Chondrocyte (in vitro differentiated cells): Measurements from ENCODE around the gene ENG. TPM values are rescaled to one million over a fixed set of nuclear protein-coding genes. Genes with fewer than 3 reads are reported as not detected.

ENCODE experiments used
- DNase-seq: peaks from one replicate; pipeline ENCODE4 v3.0.0; 2021; ENCODE audit warnings: mixed read lengths, low spot score
- H3K27ac Mint-ChIP-seq: one replicate; pipeline ENCODE4 v1.8.0; 2021; ENCODE audit warnings: mild to moderate bottlenecking, moderate library complexity, mixed read lengths; ENCODE audit not compliant: unreplicated experiment
- H3K27me3 Mint-ChIP-seq: 2 replicates; pipeline ENCODE4 v1.8.0; 2021; ENCODE audit warnings: low read depth, mixed read lengths
- H3K36me3 Mint-ChIP-seq: 2 replicates; pipeline ENCODE4 v1.8.0; 2021; ENCODE audit warnings: low read depth, mixed read lengths
- H3K4me1 Mint-ChIP-seq: 2 replicates; pipeline ENCODE4 v1.8.0; 2021; ENCODE audit warnings: low read depth, mild to moderate bottlenecking, mixed read lengths
- H3K4me3 Mint-ChIP-seq: one replicate; pipeline ENCODE4 v1.8.0; 2021; ENCODE audit warnings: mild to moderate bottlenecking, moderate library complexity, mixed read lengths; ENCODE audit not compliant: unreplicated experiment
- H3K9me3 Mint-ChIP-seq: 2 replicates; pipeline ENCODE4 v1.8.0; 2021; ENCODE audit warnings: low read depth, mixed read lengths
- total RNA-seq: library from RNA; stranded (reverse); gene quantifications from 3 replicates; pipeline ENCODE4 v1.2.1, GENCODE V29; 2021
- TF ChIP-seq, protein P1 (sequence below): fragments of 200-600 bp; sonication (generic); IDR thresholded peaks from 2 replicates; pipeline ENCODE4 v1.5.0; 2021; ENCODE audit warnings: antibody characterized with exemption, mild to moderate bottlenecking, moderate library complexity

The ENG gene
- total RNA-seq, 1 donor from 2014 or later, result 81.3 TPM

DNA sequence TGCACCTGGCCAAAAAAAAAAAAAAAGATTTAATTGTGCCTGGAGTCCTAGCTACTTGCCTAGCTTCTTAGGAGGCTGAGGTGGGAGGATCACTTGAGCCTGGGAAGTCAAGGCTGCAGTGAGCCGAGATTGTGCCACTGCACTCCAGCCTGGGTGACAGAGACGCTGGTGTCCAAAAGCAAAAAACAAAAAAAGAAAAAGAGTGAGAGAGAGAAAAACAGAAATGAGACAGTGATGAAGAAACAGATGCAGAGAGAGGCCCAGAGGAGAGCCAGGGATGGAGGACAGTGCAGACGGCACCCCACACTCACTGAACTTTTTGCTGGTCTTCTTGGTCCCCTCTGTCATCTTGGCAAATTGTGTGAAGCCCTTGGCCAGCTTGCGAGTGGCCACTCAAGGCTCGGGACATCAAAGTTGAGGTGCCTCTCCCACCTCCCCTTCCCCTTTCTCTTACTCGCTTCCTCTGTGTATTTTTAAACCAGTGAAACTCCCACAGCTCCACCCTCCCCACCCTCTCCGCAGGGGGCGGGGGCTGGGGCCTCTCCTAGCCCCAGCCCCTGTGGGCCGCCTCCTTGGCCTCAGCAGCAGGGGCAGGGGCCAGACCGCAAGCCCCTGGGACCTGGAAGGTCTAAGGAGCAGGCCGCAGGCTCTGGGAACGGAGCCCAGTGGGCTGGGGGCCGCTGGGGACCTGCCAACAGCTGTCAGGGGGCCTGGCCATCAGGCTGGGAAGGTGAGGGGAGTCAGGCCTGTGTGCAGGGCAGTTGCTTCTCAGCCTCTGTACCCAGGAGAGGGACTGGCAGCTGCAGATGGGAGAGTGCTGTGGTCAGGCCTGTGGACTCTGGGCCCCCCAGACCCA, 76.0 kb downstream of the ENG start, which contains the start of gene SH2D3C:
TSS of gene SH2D3C (minus strand) at position 387 of the 856 bp plus-strand sequence. CDS start at position 348, 39 bp downstream.
- no peak for DNase-seq
- H3K36me3 Mint-ChIP-seq, result no peaks in the 10 kb centered on the region
- peak within 1 kb of the TSS; percentile 13 for H3K4me3 Mint-ChIP-seq
- no peaks in the 10 kb centered on the region for H3K9me3 Mint-ChIP-seq
- H3K4me1 Mint-ChIP-seq, result peaks cover 10% of the 10 kb centered on the region
- no peaks in the 10 kb centered on the region for H3K27me3 Mint-ChIP-seq
- H3K27ac Mint-ChIP-seq, result peak within 1 kb of the TSS; percentile 75
- TF ChIP-seq, protein P1, sequence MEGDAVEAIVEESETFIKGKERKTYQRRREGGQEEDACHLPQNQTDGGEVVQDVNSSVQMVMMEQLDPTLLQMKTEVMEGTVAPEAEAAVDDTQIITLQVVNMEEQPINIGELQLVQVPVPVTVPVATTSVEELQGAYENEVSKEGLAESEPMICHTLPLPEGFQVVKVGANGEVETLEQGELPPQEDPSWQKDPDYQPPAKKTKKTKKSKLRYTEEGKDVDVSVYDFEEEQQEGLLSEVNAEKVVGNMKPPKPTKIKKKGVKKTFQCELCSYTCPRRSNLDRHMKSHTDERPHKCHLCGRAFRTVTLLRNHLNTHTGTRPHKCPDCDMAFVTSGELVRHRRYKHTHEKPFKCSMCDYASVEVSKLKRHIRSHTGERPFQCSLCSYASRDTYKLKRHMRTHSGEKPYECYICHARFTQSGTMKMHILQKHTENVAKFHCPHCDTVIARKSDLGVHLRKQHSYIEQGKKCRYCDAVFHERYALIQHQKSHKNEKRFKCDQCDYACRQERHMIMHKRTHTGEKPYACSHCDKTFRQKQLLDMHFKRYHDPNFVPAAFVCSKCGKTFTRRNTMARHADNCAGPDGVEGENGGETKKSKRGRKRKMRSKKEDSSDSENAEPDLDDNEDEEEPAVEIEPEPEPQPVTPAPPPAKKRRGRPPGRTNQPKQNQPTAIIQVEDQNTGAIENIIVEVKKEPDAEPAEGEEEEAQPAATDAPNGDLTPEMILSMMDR, result no peak

DNA sequence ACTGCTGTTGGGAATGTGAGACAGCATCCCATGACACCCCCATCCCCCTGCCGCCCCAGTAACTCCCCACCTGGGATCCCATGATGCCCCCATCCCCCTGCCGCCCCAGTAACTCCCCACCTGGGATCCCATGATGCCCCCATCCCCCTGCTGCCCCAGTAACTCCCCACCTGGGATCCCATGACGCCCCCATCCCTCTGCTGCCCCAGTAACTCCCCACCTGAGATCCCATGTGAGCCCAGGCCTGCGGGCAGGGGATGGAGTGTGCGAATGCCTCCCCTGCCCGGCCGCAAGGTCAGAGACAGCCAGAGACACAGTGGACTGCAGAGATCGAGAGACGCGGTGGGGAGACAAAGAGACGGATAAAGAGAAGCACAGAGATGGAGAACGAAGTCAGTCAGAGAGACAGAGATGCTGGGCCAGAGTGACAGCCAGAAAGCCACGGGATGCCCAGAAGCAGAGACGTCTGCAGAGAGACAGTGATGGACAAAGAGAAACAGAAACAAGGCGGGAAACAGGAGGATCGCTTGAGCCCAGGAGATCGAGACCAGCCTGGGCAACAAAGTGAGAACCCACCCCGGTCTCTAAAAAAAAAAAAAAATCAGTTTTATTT, 77.0 kb downstream of the ENG start:
- Mint-ChIP-seq H3K36me3 (no peaks in the 10 kb centered on the region), H3K27ac (no peak overlapping the region), H3K4me3 (no peak overlapping the region), H3K27me3 (no peaks in the 10 kb centered on the region), H3K4me1 (peaks cover 10% of the 10 kb centered on the region), H3K9me3 (no peaks in the 10 kb centered on the region)
- DNase-seq, result no peak
- TF ChIP-seq, protein P1, result no peak

DNA sequence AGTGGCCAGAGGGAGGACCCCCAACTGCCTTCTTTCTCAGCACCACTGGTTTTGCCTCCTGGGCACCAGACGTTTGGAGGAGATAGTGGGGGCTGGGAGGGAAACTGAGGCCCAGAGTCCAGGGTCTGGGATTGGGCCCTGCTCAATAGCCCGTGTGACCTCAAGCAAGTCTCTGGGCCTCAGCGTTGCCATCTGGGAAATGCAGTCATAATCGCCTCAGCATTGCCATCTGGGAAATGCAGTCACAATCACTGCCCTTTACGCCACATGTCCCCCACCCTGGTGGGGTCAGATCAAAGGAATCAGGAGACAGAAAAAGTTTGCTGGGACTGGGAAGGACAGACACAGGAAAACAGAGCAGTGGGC, 77.6 kb downstream of the ENG start:
- Mint-ChIP-seq H3K27ac (no peak overlapping the region), H3K27me3 (no peaks in the 10 kb centered on the region), H3K9me3 (no peaks in the 10 kb centered on the region), H3K4me1 (peaks cover 10% of the 10 kb centered on the region), H3K36me3 (no peaks in the 10 kb centered on the region), H3K4me3 (no peak overlapping the region)
- DNase-seq, result no peak
- TF ChIP-seq, protein P1, result no peak

DNA sequence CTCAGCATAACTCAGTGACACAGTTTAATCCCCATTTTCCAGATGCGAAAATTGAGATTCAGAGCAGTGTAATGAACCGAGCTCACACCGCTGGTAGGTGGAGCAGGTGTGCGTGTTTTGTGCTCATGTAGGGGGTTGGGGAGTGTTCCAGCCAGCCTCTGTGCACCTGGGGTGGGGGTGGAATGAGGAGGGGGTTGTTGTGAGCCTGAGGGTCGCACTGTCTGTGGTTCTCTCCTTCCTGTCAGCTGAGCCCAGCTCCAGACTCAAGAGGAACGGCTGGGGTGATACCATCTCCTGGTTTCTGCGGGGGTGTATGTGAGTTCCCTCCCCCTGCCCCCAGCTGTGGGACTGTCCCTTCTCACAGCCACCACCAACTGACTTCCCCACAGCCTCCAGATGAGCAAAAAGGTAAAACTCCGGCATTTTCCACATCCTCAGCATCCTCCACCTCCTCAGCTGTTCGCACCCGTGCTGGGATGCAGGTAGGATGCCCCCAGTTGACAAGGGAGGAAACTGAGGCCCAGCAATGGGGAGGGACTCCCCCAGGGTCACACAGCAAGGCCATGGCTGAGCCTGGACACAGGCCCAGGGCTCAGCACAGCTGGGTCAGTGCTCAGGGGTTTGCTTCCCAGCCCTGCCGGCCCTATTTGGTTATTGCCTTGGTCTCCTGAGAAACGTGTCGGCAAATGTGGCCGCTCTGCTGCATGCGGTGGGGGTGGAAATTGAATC, 78.1 kb downstream of the ENG start:
- Mint-ChIP-seq H3K27me3 (no peaks in the 10 kb centered on the region), H3K4me1 (peaks cover 12% of the 10 kb centered on the region), H3K4me3 (no peak overlapping the region), H3K9me3 (no peaks in the 10 kb centered on the region), H3K36me3 (no peaks in the 10 kb centered on the region), H3K27ac (no peak overlapping the region)
- no peak for DNase-seq
- TF ChIP-seq, protein P1, result no peak

DNA sequence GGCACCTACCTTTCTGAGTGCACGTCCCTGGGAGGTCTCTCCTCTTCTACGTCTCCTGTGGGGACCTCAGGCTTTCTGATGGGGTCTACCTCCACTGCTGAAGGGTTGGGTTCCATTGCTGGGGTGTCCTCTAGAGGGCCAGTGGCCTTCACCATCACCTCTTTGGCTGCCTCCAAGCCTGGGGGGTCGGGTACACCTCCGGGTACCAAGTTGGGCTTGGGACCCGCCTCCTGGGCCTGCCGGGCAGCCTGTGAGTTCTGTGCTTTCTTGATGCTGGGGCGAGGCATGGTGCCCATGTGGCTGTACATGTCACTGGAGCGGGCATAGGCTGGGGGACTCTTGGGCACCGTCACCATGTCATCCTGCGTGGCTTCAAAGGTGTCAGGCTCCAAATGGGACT, 80.5 kb downstream of the ENG start:
- TF ChIP-seq, protein P1, result no peak
- Mint-ChIP-seq H3K27ac (no peak overlapping the region), H3K4me3 (no peak overlapping the region), H3K36me3 (no peaks in the 10 kb centered on the region), H3K4me1 (peaks cover 33% of the 10 kb centered on the region), H3K27me3 (no peaks in the 10 kb centered on the region), H3K9me3 (no peaks in the 10 kb centered on the region)
- no peak for DNase-seq
